Thyroid gland (tissue), 4 donors: Measurements from ENCODE around the gene MYH10. TPM values are rescaled to one million over a fixed set of nuclear protein-coding genes. Genes with fewer than 3 reads are reported as not detected.
"Not testable (repeated sequence)": the region's sequence is repeated elsewhere in the genome, so short reads cannot be mapped to it uniquely, and the experiment has no call there.

Experiments
- DNase-seq, 2 donors: peaks; one replicate each; pipeline ENCODE4 v3.0.0-alpha.2; 2019
- H3K27ac ChIP-seq, 3 donors: fragments of 200-600 bp; sonication (generic); 1 replicate in 2 of 3; 2 replicates in 1 of 3; pipeline ENCODE4 v1.5.1; 2016 to 2019; ENCODE audit warnings: mild to moderate bottlenecking in 1 of 3, moderate library complexity in 1 of 3
- H3K27me3 ChIP-seq: fragments of 200-600 bp; sonication (generic); one replicate; pipeline ENCODE4 v1.5.1; 2019
- H3K36me3 ChIP-seq, 2 donors: fragments of 200-600 bp; sonication (generic); one replicate each; pipeline ENCODE4 v1.5.1; 2016 to 2019
- H3K4me1 ChIP-seq, 2 donors: fragments of 200-600 bp; sonication (generic); one replicate each; pipeline ENCODE4 v1.5.1; 2017 to 2019
- H3K4me3 ChIP-seq, 3 donors: fragments of 200-600 bp; sonication (generic); replicated peaks in 1 of 3; 1 replicate in 2 of 3; 2 replicates in 1 of 3; pipeline ENCODE4 v1.5.1; 2016; ENCODE audit warnings: mild to moderate bottlenecking in 1 of 3
- H3K9me3 ChIP-seq: fragments of 200-600 bp; sonication (generic); one replicate; pipeline ENCODE4 v1.5.1; 2017
- CTCF ChIP-seq, 6 experiments: fragments of 200-600 bp in 3 of 6; fragments of 450-650 bp in 3 of 6; sonication (generic) in 3 of 6; IDR thresholded peaks; one replicate each; pipeline ENCODE4 v1.5.1; 2016 to 2019; ENCODE audit warnings: antibody characterized with exemption in 6 of 6, mild to moderate bottlenecking in 2 of 6, inconsistent platforms in 1 of 6, moderate library complexity in 1 of 6
- POLR2A ChIP-seq, 2 donors: fragments of 450-650 bp; IDR thresholded peaks; one replicate each; pipeline ENCODE4 v1.6.1; 2017; ENCODE audit warnings: antibody characterized with exemption in 2 of 2, mild to moderate bottlenecking in 2 of 2, moderate library complexity in 1 of 2
- WGBS, 2 donors: methylation state at CpG; one replicate each; pipeline ENCODE4 v1.1.5; 2017; 5-methylcytosine and 5-hydroxymethylcytosine counted together
- intact Hi-C: fragments of 100-400 bp; cut with DNase I; formaldehyde crosslinking; loops from one replicate; pipeline ENCODE4 v1.15.1; 2023
- total RNA-seq, 4 donors: library from RNA; depleted of rRNA; stranded (reverse); fragments of >200 nt; gene quantifications; one replicate each; pipeline ENCODE4 v1.2.3, GENCODE V29; 2016

MYH10 gene
- total RNA-seq, 4 donors from 2014 or later: 40.8 to 72.2 (median 44.2) TPM

- no peak for DNase-seq
- WGBS, 2 donors: 91 to 92% methylated on average over 9 of the region's 9 CpGs
- Histone ChIP-seq H3K4me1 (no peaks in the 10 kb centered on the region), H3K4me3 (no peak overlapping the region), H3K9me3 (no peaks in the 10 kb centered on the region), H3K27ac (no peak overlapping the region), H3K27me3 (no peaks in the 10 kb centered on the region), H3K36me3 (no peaks in the 10 kb centered on the region)
- TF ChIP-seq POLR2A (IDR thresholded peaks at IDR 0.05) (no peak), CTCF (IDR thresholded peaks at IDR 0.05) (no peak)
- intact Hi-C loops: no loop called here
These were observed 77.8 kb downstream of the MYH10 start for GRCh38 chr17:8552577-8553320.

- no peak for TF ChIP-seq POLR2A (IDR thresholded peaks at IDR 0.05)
- intact Hi-C loops: no loop called here
- Histone ChIP-seq H3K4me1 (no peaks in the 10 kb centered on the region), H3K4me3 (no peak overlapping the region), H3K36me3 (peaks cover 5 to 10% of the 10 kb centered on the region in 2 donors), H3K27me3 (no peaks in the 10 kb centered on the region), H3K27ac (no peak overlapping the region), H3K9me3 (no peaks in the 10 kb centered on the region)
- 90 to 94% methylated on average over 8 of the region's 8 CpGs for WGBS, 2 donors
- DNase-seq: no peak
These were observed 87.7 kb downstream of the MYH10 start for GRCh38 chr17:8542599-8543502.

GRCh38 chr17:8539976-8540375 is 90.5 kb downstream of the MYH10 start:
- DNase-seq, H3K27ac ChIP-seq, H3K4me1 ChIP-seq, H3K27me3 ChIP-seq, H3K9me3 ChIP-seq, intact Hi-C loops, H3K4me3 ChIP-seq, H3K36me3 ChIP-seq: not testable (repeated sequence)
- WGBS, 2 donors: 96% methylated on average over 7 of the region's 7 CpGs

- WGBS, 2 donors: 63 to 77% methylated on average over 3 of the region's 3 CpGs
- H3K27ac ChIP-seq: no peak overlapping the region
- no peak overlapping the region for H3K4me3 ChIP-seq
- no peaks in the 10 kb centered on the region for H3K4me1 ChIP-seq
- TF ChIP-seq CTCF (IDR thresholded peaks at IDR 0.05) (no peak), POLR2A (IDR thresholded peaks at IDR 0.05) (no peak)
- H3K27me3 ChIP-seq: no peaks in the 10 kb centered on the region
- H3K9me3 ChIP-seq: no peaks in the 10 kb centered on the region
- no peak for DNase-seq
- intact Hi-C loops: no loop called here
- H3K36me3 ChIP-seq: peaks cover 0 to 5% of the 10 kb centered on the region in 2 donors
These were observed 92.8 kb downstream of the MYH10 start for GRCh38 chr17:8537734-8538133.

GRCh38 chr17:8534498-8535188 is 95.9 kb downstream of the MYH10 start:
- intact Hi-C loops: no loop called here
- Histone ChIP-seq H3K36me3 (peaks cover 0 to 5% of the 10 kb centered on the region in 2 donors), H3K27me3 (no peaks in the 10 kb centered on the region), H3K9me3 (no peaks in the 10 kb centered on the region), H3K27ac (no peak overlapping the region), H3K4me3 (no peak overlapping the region), H3K4me1 (no peaks in the 10 kb centered on the region)
- DNase-seq: no peak
- 94 to 96% methylated on average over 9 of the region's 9 CpGs for WGBS, 2 donors
- no peak for TF ChIP-seq CTCF (IDR thresholded peaks at IDR 0.05)
- TF ChIP-seq POLR2A (IDR thresholded peaks at IDR 0.05): no peak
